GDM1 (cell line): ENCODE results near the gene FAM210A.
"Not testable (repeated sequence)": the region's sequence is repeated elsewhere in the genome, so short reads cannot be mapped to it uniquely, and the experiment has no call there.

ENCODE experiments used
- DNase-seq: peaks from one replicate; lab custom pipeline; 2025; lab: John Stamatoyannopoulos, UW

Gene FAM210A, protein sequence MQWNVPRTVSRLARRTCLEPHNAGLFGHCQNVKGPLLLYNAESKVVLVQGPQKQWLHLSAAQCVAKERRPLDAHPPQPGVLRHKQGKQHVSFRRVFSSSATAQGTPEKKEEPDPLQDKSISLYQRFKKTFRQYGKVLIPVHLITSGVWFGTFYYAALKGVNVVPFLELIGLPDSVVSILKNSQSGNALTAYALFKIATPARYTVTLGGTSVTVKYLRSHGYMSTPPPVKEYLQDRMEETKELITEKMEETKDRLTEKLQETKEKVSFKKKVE

DNA sequence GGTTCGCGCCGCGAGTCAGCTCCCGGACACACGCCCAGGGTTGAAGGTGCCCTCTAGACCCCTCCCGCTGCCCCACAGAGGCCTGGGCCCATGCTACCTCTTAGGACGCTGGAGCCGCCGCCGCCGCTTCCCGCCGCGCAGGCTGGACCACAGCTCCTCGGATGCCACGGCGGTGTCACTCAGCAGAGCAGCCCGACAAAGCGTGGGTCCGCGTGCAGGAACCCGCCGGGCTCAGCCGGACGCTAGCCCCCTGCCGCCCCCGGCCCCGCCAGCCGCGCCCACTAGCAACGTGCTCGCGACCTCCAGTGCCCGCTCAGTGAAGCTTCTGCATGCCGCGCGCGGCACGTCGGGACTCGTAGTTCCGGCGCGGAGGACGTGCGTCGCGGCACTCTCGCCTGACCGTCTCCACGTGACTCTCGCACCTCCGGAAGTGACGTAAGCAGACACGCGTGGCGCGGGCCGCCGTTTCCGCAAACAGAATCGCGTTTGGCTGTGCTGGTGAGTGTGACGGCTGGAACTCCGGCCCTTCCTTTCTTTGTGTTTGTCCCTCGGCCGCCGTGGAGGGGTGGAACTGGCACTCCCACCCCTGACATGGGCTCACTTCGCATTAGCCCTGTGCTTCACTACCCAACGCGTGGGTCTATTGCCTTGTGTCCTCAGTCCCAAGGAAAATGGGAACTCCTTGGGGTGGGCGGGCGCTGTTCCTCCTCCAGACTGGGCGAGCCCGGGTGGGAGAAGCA, at the start of gene FAM210A, which contains the start of gene RNMT:
TSS of gene FAM210A (minus strand) at position 327 of the 740 bp plus-strand sequence. CDS start 44,481 bp downstream, outside the sequence.
TSS of gene RNMT (plus strand) at position 442 of the 740 bp plus-strand sequence. CDS start 4,845 bp downstream, outside the sequence.
- DNase-seq = peak; percentile 96

DNA sequence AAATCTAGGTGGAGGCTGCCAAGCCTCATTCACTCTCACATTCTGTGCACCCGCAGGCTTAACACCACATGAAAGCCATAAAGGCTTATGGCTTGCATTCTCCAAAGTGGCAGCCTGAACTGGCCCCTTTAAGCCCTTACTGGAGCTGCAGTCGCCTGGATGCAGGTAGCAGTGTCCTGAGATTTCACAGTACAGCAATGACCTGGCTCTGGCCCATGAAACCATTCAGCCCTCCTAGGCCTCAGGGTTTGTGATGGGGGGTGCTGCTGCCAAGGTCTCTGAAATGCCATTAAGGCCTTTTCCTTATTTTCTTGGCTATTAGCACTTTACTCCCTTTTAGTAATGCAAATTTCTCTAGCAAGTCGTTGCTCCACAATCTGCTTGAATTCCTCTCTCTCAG, 48.7 kb upstream of the FAM210A start:
- DNase-seq = no peak

DNA sequence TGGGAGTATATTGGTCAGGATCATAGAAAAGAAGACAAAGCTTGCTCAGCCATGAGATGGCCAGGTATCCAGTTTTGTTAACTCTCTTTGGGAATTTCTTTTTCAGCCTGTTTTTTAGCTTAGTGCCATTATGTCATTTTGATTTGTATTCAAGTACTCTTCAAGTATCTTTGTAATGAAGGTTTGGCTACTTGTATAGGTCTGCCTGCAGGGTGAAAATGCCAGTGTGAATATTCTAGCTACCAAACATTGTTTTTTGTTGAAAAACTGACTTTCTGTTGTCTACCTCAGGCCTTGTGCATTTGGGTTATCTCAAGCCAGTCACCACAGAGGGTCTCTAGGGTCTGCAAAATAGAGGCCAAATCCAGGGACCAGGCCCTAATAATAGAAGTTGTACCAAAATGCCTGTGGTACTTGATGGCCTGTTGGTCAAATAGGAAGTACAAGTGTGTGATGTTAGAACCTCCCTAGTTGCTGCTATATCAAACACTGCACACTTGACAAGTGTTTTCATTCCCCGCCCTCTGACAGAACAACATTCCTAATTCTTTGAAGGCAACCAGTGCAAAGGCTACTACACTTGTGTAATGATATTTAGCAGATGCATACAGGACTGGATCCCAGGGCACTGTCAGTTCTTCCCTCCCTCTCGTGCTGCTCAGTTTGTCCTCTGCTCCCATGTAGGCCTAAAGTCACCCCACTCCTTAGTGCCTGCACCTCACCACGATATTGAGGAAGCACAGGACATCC, 36.5 kb upstream of the FAM210A start:
- DNase-seq = no peak

DNA sequence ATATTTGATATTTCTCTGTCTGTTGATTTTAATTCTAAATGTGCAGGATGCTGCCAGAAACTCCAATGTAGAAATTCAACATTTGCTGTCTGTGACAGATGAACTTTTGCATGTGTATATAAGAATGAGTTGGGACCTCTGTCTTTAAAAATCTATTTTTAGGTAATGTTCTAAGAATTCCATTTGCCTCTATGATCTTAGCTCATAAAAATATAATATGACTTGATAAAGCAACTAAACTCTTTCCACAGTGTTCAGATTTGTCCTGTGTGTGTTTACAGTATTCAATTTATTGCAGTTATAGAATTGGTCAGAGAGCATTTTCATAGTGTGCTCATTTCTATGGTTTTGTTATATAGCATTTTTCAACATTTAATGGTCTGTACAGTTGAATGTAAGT, 33.7 kb upstream of the FAM210A start:
- DNase-seq = no peak

DNA sequence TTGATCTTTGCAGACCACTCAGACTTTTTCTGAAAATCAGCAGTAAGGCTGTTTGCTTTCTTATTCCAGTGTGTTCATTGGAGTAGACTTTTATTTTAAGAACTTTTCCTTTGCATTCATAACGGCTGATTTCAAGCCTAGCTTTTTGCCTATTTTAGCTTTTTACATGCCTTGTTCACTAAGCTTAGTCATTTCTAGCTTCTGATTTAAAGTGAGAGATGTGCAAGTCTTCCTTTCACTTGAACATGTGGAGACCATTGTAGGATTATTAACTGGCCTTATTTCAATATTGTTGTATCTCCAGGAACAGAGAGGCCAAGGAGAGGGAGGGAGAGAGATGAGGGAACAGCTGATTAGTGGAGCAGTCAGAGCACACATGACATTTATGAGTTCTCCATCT, 32.3 kb upstream of the FAM210A start:
- DNase-seq = no peak

DNA sequence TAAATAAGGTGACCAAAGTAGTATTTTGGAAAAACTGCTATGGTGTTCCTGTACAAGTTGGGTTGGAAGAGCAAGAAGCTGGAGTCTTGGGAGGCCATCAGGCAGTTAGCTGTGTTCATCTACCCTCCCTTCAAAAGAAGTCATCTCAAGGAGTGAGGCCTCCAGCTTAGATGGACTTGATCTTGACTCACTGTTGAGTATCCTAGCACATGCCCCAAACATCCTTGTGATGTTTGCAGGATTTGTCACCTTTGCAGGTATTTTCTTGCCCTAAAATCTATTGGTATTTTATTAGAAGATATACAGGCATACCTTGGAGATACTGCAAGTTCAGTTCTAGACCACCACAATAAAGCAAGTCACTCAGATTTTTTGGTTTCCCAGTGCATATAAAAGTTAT, 30.3 kb upstream of the FAM210A start:
- DNase-seq = no peak

DNA sequence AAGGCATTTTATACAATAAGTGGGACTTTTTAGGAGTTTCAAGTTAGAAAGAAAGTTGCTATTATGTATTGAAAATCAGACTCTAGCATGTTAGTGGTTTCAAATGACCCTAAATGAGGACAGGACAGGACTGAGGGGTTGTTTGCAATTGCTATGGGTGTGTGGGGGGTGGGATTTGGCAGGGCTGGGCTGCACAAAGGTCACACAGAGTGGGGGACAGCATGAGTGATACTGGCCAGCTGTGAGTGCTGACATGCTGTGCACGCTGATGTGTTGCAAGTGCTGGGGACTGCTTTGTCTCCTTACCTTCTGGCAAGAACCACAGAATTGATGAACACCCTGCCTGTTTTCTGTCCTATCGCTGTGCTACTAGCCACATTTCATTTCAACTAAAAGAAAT, 29.9 kb upstream of the FAM210A start:
- no peak for DNase-seq

DNA sequence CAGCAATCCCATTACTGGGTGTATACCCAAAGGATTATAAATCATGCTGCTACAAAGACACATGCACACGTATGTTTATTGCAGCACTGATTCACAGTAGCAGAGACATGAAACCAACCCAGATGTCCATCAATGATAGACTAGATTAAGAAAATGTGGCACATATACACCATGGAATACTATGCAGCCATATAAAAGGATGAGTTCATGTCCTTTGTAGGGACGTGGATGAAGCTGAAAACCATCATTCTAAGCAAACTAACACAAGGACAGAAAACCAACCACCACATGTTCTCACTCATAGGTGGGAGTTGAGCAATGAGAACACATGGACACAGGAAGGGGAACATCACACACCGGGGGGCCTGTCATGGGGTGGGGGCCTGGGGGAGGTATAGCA, 25.2 kb upstream of the FAM210A start:
- DNase-seq = not testable (repeated sequence)

DNA sequence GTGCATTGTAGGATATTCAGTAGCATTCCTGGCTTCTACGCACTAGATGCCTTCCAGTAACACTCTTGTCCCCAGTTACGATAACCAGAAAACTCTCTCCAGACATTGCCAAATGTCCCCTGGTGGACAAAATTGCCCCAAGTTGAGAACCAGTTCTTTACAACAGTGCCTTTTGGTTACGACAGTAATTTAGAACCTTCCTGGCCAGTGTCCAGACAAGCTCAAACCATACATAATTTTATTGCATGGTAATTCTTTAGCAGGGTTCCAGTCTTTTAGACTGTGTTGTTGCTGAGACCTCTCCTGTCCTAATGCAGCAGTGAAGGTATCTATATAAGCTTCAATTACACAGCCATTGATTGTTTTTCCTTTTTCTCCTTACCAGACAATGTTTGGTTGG, 20.3 kb upstream of the FAM210A start:
- DNase-seq = no peak

DNA sequence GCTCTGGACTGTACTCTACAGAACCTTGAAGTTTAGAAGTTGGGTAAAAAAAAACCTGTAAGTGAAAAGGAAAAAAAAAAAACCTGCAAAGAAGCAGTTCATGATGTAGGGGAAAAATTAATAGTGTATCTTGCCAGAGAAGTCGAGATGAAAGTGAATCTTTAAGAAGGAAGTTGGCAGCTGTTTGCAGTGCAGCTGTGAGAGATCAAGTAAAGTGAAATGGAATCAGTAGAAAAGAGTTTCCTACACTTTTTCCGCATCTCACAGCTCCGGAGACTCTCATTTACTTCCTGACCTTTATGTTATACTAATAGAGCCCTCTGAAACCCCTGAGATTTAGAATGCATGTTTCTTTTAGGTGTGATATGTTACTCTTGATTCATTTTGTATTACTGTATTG, 19.3 kb upstream of the FAM210A start:
- no peak for DNase-seq

DNA sequence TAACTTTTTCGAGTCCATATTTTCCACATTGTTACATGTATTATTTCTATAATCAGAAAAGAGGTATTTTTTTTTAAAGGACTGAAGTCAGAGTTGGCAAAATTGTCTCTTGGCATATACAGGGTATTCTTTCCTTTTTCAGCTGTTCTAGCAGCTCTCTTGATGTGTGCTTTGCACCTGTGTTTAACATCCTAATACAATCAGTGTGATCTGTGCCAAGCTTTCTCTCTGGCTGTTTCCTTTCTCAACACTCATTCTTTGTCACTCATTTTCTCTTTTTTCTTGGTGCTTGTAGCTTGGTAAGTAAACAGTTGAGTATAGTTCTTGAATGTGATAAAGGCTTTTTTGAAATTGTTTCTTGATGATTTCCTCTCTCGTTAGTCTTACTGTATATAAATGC, 9.3 kb upstream of the FAM210A start:
- no peak for DNase-seq

DNA sequence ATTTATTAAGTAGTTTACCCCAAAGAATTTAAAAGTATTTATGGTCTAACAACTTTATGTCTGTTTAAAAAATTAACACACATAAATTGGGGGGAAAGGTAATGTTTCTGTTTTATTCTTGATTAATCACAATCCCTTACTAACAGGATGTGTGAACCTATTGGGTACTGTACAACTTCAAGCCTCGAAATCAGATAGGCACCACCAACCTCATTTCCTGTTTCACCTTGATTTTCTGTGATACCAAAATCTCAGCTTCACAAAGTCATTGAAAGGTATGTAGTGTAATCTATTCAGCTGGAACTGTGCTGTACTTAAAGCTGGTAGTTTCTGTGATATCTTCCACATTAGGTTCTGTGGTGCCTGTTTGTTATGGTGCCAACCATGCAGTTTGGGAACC, 4.1 kb upstream of the FAM210A start:
- no peak for DNase-seq

DNA sequence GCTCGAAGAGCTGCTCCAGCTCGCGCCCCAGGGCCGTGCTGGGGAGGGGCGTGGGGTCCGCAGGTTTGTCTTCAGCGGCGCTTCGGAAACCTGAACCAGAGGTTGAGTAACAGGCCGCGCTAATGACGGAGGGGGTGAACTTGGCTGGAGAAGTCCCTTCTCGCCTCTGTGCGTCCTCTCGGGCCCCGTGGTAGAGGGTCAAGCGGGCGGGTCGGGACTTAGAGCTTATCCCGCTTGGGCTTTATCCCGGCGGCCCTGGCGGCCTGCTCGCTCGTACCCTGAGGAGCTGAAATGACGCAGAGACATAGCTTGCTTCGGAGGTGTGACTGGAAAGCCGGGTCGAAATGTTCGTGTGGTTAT, 594 bp upstream of the FAM210A start:
- DNase-seq = no peak

DNA sequence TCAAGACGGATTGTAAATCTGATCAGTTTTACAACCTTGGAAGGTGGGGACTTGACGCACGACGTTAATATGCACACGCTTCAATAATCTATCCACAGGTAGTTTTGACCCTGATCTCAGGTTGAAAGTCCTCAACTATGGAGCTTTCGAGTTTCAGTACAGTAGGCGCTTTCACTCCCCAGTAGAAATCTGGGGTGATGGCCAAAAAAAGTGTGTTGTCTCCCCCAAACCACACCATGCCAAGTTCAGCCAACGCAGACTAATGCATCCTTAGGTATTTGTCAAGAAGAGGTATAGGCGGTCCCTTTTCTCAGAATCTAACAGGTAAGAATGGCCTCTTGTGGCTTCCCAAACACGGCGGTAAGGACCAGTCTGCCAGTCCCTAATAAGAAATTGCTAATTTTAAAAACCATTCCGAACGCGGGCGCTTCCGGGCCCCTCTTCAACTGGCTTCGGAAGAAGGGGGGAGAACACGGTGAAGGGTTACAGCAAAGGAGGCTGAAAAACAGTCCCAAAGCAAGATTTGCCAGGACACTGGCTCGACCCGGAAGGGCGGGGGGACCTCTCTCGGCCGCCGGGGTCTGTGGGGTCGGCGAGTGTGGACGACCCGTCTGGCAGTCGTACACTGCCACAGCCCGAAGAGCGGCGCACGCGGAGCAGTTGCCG, 659 bp downstream of the FAM210A start:
- DNase-seq = peak; percentile 32

DNA sequence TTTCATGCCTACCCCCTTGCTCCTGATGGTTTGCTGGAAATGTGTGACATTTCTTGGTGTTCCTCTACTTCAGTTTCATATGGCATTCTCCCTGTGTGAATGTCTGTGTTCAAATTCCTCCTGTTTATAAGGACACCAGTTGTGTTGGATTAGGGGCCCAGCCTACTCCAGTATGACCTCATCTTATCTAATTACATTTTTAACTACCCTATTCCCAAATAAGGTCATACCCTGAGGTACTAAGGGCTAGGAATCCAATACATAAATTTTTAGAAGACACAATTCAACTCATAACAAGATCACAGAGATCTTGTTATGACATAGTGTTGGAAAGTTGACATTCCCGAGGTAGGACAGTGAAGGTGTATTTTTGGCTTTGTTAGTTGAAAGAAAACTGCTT, 5.5 kb downstream of the FAM210A start:
- DNase-seq = no peak

DNA sequence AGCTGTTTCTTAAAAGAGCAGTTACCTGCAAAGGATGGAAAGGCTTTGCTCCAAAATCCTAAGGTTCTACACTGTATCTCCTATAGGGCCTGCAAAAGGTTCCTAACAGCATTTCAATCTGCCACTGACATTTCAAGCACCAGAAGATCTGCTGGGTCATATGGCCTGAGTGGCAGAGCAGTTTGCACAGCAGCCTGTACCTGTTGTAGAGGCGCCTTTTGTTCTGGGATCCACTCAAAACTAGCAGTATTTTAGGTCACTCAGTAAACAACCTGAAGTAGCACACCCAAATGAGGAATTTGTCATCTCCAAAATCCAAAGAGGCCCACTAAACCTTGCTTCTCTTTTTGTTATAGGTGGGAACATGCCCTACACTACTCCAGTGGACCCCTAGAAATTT, 6.2 kb downstream of the FAM210A start:
- no peak for DNase-seq

DNA sequence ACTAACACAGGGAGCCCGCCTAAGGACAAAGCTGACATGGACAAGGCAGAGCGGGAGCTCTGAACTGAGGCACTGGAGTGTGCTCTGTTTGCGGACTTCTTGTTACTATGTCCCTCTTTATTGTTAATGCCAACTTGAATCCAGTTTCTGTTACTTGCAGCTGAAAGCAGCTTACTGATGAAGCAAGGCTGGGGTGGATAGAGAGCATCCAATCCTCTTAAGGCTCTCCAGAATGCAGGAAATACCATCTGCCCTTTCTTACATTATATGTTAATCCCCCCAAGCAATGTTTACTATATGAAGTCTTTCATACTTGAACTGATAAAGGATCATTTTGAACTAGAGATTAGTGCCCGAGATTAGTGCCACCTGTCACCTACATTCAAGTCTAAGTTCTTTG, 9.4 kb downstream of the FAM210A start:
- DNase-seq = no peak

DNA sequence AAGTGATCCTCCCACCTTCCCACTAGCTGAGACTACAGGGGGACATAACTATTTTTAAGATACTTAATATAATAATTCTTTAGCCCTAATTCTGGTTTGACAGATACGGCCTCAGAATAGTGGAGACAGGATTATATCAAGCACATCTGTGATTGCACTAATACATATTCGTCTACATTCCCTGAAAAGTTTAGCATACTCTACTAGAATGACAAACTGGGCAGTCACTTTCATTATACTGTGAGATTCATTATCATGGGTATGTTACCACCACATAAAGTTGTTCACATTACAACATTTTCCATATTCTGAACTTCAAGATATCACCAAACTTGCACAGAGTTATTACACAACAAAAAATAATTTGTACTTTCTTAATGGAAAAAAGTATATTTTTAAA, 11.0 kb downstream of the FAM210A start:
- no peak for DNase-seq

DNA sequence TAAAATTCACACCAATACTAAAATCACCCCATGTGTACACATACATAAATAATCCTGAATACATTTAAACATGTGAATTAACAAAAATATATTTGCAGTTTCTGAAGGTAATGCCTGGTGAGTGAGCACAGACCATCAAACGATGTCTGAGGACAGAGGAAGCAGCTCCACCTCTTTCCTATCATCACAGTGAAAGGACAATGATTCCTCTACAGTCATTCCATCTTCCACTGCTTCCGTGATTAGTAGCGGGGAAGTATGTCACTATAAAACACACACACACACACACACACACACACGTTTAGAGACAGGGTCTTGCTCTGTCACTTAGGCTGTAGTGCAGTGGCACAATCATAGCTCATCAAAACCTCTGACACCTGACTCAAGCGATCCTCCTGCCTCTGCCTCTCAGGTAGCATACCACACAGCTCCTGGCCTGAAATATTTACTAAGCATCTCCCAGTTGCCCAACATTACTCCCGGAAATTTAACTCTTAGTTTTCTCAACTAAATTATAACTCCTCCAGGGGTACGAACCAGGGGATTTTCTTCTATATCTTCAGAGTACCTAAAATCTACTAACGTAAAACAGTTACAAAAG, 12.8 kb downstream of the FAM210A start:
- DNase-seq = no peak

DNA sequence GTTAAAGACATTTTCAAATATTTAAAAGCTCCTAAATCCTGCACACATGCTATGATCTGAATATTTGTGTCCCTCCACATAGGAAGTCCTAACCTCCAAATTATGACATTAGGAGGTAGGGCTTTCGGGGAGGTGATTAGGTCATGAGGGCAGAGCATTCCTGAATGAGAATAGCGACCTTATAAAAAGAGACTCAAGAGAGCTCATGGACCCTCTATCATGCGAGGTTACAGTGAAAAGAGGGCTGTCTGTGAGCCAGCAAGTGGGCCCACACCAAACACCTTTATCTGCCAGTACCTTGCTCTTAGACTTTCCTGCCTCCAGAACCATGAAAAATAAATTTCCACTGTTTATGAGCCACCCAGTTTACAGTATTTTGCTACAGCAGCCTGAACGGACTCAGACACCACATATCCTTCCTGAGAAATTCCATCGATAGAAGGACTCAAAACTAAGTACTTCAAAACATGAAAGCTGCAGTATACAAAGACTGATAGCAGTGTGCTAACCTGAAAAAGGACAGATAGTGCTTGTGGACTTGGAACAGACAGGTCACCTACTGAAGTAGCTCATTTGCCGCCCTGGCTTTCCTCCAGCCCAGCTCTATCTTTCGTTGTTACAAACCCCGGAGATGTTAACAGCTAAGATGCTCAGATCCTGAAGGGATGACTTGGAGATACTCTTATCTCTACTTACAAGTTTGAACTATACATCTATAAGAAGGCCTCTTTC, 13.8 kb downstream of the FAM210A start:
- no peak for DNase-seq

DNA sequence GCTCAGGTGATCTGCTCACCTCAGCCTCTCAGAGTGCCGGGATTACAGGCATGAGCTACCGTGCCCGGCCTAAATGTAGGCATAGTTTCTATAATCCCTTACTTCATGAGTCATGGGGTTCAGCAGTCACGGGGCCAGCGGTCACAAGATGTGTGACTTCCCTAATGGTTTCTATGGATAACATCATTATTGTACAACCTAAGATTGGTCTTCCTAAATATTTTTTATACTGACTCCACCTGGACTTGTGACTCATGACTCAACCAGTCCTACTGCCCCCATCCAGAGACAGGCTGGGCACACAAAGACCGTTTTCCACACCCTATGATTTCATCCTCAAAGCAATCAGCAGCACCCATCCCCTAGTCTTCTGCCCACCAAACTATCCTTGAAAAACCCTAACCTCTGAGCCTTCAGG, 15.9 kb downstream of the FAM210A start:
- no peak for DNase-seq
